Esophagus squamous epithelium (tissue), 5 donors: ENCODE data around the gene MICALL2. TPM values are rescaled to one million over a fixed set of nuclear protein-coding genes. Genes with fewer than 3 reads are reported as not detected.

Experiments used
- DNase-seq: peaks from one replicate; lab custom pipeline; 2025; lab: John Stamatoyannopoulos, UW
- H3K27ac ChIP-seq, 4 donors: fragments of 200-600 bp; sonication (generic); one replicate each; pipeline ENCODE4 v1.5.1; 2016 to 2019; ENCODE audit warnings: mild to moderate bottlenecking in 1 of 4
- H3K27me3 ChIP-seq, 4 donors: fragments of 200-600 bp; sonication (generic); 1 replicate in 3 of 4; 2 replicates in 1 of 4; pipeline versions ENCODE4 v1.5.1 to v1.6.0; 2017 to 2021; ENCODE audit warnings: antibody characterized with exemption in 1 of 4
- H3K36me3 ChIP-seq, 3 donors: fragments of 200-600 bp; sonication (generic); one replicate each; pipeline ENCODE4 v1.5.1; 2016 to 2019
- H3K4me1 ChIP-seq, 3 donors: fragments of 200-600 bp; sonication (generic); one replicate each; pipeline ENCODE4 v1.5.1; 2017 to 2019
- H3K4me3 ChIP-seq, 4 donors: fragments of 200-600 bp; sonication (generic); 1 replicate in 3 of 4; 2 replicates in 1 of 4; pipeline ENCODE4 v1.5.1; 2016 to 2019; ENCODE audit warnings: mild to moderate bottlenecking in 2 of 4, moderate library complexity in 1 of 4
- H3K9me3 ChIP-seq, 3 donors: fragments of 200-600 bp; sonication (generic); one replicate each; pipeline ENCODE4 v1.5.1; 2016 to 2019
- POLR2A ChIP-seq, 4 donors: fragments of 450-650 bp; IDR thresholded peaks; one replicate each; pipeline ENCODE4 v1.6.1; 2017; ENCODE audit warnings: antibody characterized with exemption in 4 of 4, mild to moderate bottlenecking in 4 of 4, moderate library complexity in 3 of 4
- WGBS, 2 donors: methylation state at CpG; one replicate each; pipeline ENCODE4 v1.1.5; 2018; 5-methylcytosine and 5-hydroxymethylcytosine counted together
- intact Hi-C: fragments of 100-400 bp; cut with DNase I; formaldehyde crosslinking; loops from one replicate; pipeline ENCODE4 v1.15.0; 2022
- total RNA-seq, 4 donors: library from RNA; depleted of rRNA; stranded (reverse); fragments of >200 nt; gene quantifications; one replicate each; pipeline ENCODE4 v1.1.0, GENCODE V29; 2016
- TF ChIP-seq, protein P1 (sequence below), 6 experiments: fragments of 450-650 bp in 4 of 6; fragments of 200-600 bp in 2 of 6; sonication (generic) in 2 of 6; IDR thresholded peaks; one replicate each; pipeline ENCODE4 v1.5.1; 2016 to 2019; ENCODE audit warnings: antibody characterized with exemption in 6 of 6, mild to moderate bottlenecking in 4 of 6, moderate library complexity in 4 of 6
- donor health status: DM: yes; HTN: yes; CAD: no.

Gene MICALL2
- total RNA-seq, 4 donors from 2014 or later: 14.1 to 17.5 (median 16.5) TPM

- Histone ChIP-seq H3K36me3 (no peaks in the 10 kb centered on the region), H3K9me3 (no peaks in the 10 kb centered on the region), H3K27me3 (peaks cover 0 to 91% (median 10%) of the 10 kb centered on the region in 4 donors), H3K4me1 (peaks cover 5 to 11% (median 6%) of the 10 kb centered on the region in 3 donors), H3K27ac (no peak overlapping the region), H3K4me3 (no peak overlapping the region)
- no peak for DNase-seq
- TF ChIP-seq POLR2A (IDR thresholded peaks at IDR 0.05): no peak
- TF ChIP-seq, protein P1, sequence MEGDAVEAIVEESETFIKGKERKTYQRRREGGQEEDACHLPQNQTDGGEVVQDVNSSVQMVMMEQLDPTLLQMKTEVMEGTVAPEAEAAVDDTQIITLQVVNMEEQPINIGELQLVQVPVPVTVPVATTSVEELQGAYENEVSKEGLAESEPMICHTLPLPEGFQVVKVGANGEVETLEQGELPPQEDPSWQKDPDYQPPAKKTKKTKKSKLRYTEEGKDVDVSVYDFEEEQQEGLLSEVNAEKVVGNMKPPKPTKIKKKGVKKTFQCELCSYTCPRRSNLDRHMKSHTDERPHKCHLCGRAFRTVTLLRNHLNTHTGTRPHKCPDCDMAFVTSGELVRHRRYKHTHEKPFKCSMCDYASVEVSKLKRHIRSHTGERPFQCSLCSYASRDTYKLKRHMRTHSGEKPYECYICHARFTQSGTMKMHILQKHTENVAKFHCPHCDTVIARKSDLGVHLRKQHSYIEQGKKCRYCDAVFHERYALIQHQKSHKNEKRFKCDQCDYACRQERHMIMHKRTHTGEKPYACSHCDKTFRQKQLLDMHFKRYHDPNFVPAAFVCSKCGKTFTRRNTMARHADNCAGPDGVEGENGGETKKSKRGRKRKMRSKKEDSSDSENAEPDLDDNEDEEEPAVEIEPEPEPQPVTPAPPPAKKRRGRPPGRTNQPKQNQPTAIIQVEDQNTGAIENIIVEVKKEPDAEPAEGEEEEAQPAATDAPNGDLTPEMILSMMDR (IDR thresholded peaks at IDR 0.05): no peak
- intact Hi-C loops: no loop called here
- WGBS, 2 donors: 40 to 63% methylated on average over 11 of the region's 12 CpGs
These were observed 48.3 kb downstream of the MICALL2 start for GRCh38 chr7:1410992-1411391.

GRCh38 chr7:1409555-1409954 is 49.7 kb downstream of the MICALL2 start:
- peaks cover 0 to 100% (median 14%) of the 10 kb centered on the region in 4 donors for H3K27me3 ChIP-seq
- 54 to 63% methylated on average over 7 of the region's 7 CpGs for WGBS, 2 donors
- H3K27ac ChIP-seq: no peak overlapping the region
- H3K9me3 ChIP-seq: no peaks in the 10 kb centered on the region
- peaks cover 5 to 11% (median 6%) of the 10 kb centered on the region in 3 donors for H3K4me1 ChIP-seq
- TF ChIP-seq, protein P1 (IDR thresholded peaks at IDR 0.05): no peak
- TF ChIP-seq POLR2A (IDR thresholded peaks at IDR 0.05): no peak
- H3K4me3 ChIP-seq: no peak overlapping the region
- no peak for DNase-seq
- no peaks in the 10 kb centered on the region for H3K36me3 ChIP-seq
- intact Hi-C loops: no loop called here

DNA sequence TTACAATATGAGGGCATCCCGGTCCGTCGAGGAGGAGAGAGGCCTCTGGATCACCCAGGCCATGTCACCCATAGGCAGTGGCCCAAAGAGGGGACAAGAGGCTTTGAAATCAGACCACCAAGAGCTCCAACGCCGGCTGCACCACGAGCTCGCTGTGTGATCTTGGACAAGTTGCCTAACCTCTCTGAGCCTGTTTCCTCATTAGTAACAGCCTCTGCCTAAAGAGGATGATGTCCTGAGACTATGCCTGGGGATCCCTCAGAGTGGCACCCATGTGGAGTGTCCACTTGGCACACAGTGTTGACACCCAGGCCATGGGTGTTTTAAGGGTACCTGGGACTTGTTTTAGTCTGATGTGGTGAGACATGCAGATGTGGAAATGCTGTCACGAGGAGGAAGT is 50.8 kb downstream of the MICALL2 start:
- intact Hi-C loops: no loop called here

GRCh38 chr7:1407892-1408291 is 51.4 kb downstream of the MICALL2 start:
- Histone ChIP-seq H3K27me3 (peaks cover 0 to 100% (median 25%) of the 10 kb centered on the region in 4 donors), H3K4me3 (no peak overlapping the region), H3K27ac (no peak overlapping the region), H3K4me1 (peaks cover 5 to 15% (median 5%) of the 10 kb centered on the region in 3 donors), H3K9me3 (no peaks in the 10 kb centered on the region), H3K36me3 (no peaks in the 10 kb centered on the region)
- no peak for DNase-seq
- intact Hi-C loops: no loop called here
- WGBS, 2 donors: 17 to 59% methylated on average over 1 to 11 of the region's 24 CpGs
- no peak for TF ChIP-seq POLR2A (IDR thresholded peaks at IDR 0.05)
- TF ChIP-seq, protein P1 (IDR thresholded peaks at IDR 0.05): no peak

More for the DNA sequence above, 50.8 kb downstream of the MICALL2 start:
- Histone ChIP-seq H3K36me3 (no peaks in the 10 kb centered on the region), H3K27me3 (peaks cover 0 to 100% (median 21%) of the 10 kb centered on the region in 4 donors), H3K4me1 (peaks cover 5 to 17% (median 6%) of the 10 kb centered on the region in 3 donors), H3K27ac (no peak overlapping the region), H3K4me3 (no peak overlapping the region), H3K9me3 (no peaks in the 10 kb centered on the region)
- WGBS, 2 donors: 76 to 77% methylated on average over 6 of the region's 8 CpGs
- DNase-seq: no peak
- TF ChIP-seq, protein P1 (IDR thresholded peaks at IDR 0.05): no peak
- TF ChIP-seq POLR2A (IDR thresholded peaks at IDR 0.05): no peak

DNA sequence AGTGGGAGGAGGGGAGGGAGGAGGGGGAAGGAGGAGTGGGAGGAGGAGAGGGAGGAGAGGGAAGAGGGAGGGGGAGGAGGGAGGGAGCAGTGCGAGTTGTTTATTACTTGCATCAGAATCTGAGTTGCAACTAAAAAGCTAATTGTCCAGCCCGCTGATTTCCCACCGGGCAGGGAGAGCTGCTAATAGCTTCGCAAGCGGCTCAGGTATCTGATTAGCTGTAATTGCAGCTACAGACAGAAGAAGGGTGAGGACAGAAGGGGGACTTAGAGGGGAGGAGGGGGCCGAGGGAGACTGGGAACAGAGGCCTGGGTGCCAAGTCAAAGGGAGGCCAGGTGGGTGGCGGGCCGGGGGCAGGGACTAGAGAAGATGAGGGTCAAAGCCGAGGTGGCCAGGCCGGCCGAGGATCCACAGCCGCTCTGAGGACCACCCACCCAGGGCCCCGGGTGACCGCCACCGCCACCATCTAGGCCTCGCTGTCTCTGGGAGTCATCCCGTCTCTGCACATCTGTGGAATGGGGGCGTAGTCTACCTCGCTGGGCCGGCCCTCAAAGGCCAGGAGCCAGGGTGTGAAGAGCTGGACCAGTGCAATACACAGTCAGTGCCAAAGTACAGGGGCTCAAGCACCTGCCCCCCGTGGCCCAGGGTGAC is 54.2 kb downstream of the MICALL2 start:
- Histone ChIP-seq H3K4me3 (no peak overlapping the region), H3K36me3 (no peaks in the 10 kb centered on the region), H3K9me3 (peaks cover 0 to 8% (median 7%) of the 10 kb centered on the region in 3 donors), H3K27ac (no peak overlapping the region), H3K4me1 (peaks cover 0 to 6% (median 0%) of the 10 kb centered on the region in 3 donors), H3K27me3 (peaks cover 0 to 100% (median 25%) of the 10 kb centered on the region in 4 donors)
- intact Hi-C loops: no loop called here
- DNase-seq: no peak
- 52 to 54% methylated on average over 9 to 17 of the region's 21 CpGs for WGBS, 2 donors
- TF ChIP-seq POLR2A (IDR thresholded peaks at IDR 0.05): no peak
- TF ChIP-seq, protein P1 (IDR thresholded peaks at IDR 0.05): no peak
